Stimulated activated CD8-positive, alpha-beta memory T cell treated with anti-CD3 and anti-CD28 coated beads, Interleukin-4, amount 100 ng/mL, for 48 hours (primary cell): ENCODE measurements around the gene CYFIP1.
"Not testable (repeated sequence)": the region's sequence is repeated elsewhere in the genome, so short reads cannot be mapped to it uniquely, and the experiment has no call there.

Source experiments
- DNase-seq: peaks from one replicate; pipeline ENCODE4 v3.0.0-alpha.2; 2020

Gene CYFIP1

GRCh38 chr15:22980189-22981050 is at the start of gene CYFIP1:
TSS of gene CYFIP1 (minus strand) at chr15:22980368. CDS start at chr15:22947285, 33,083 bp downstream.
- peak; percentile 49 for DNase-seq

- DNase-seq = no peak
Measured at GRCh38 chr15:23026218-23026617, 46.0 kb upstream of the CYFIP1 start.

- no peak for DNase-seq
Measured at GRCh38 chr15:23022156-23022555, 42.0 kb upstream of the CYFIP1 start.

GRCh38 chr15:23014394-23015000 is 34.3 kb upstream of the CYFIP1 start:
- DNase-seq = no peak

- DNase-seq = no peak
Measured at GRCh38 chr15:23013681-23014080, 33.5 kb upstream of the CYFIP1 start.

- not testable (repeated sequence) for DNase-seq
Measured at GRCh38 chr15:23012616-23013015, 32.4 kb upstream of the CYFIP1 start.

GRCh38 chr15:23003736-23004135 is 23.6 kb upstream of the CYFIP1 start:
- DNase-seq = no peak

- DNase-seq = no peak
Measured at GRCh38 chr15:23002920-23003319, 22.8 kb upstream of the CYFIP1 start.

- DNase-seq = no peak
Measured at GRCh38 chr15:22995795-22996194, 15.6 kb upstream of the CYFIP1 start.

- no peak for DNase-seq
Measured at GRCh38 chr15:22992024-22992326, 11.8 kb upstream of the CYFIP1 start.

GRCh38 chr15:22989576-22990477 is 9.7 kb upstream of the CYFIP1 start:
- no peak for DNase-seq

- no peak for DNase-seq
Measured at GRCh38 chr15:22988811-22989210, 8.6 kb upstream of the CYFIP1 start.

- DNase-seq = not testable (repeated sequence)
Measured at GRCh38 chr15:22981931-22982330, 1.8 kb upstream of the CYFIP1 start.

- DNase-seq = no peak
Measured at GRCh38 chr15:22981051-22981840, 1.1 kb upstream of the CYFIP1 start.

GRCh38 chr15:22979238-22980188 is 655 bp downstream of the CYFIP1 start:
- peak; percentile 67 for DNase-seq

GRCh38 chr15:22978691-22979237 is 1.4 kb downstream of the CYFIP1 start:
- DNase-seq = no peak

- no peak for DNase-seq
Measured at GRCh38 chr15:22974745-22975144, 5.4 kb downstream of the CYFIP1 start.

GRCh38 chr15:22973987-22974386 is 6.2 kb downstream of the CYFIP1 start:
- DNase-seq = no peak

- DNase-seq = no peak
Measured at GRCh38 chr15:22973286-22973685, 6.9 kb downstream of the CYFIP1 start.

GRCh38 chr15:22969489-22969888 is 10.7 kb downstream of the CYFIP1 start:
- no peak for DNase-seq

GRCh38 chr15:22968366-22968765 is 11.8 kb downstream of the CYFIP1 start:
- DNase-seq = no peak
